ENCODE data around the gene UBE2O.

- TF ChIP-seq CTCF (IDR thresholded peaks at IDR 0.05): no peak
- TF ChIP-seq POLR2A (IDR thresholded peaks at IDR 0.05): no peak
Measured at GRCh38 chr17:76391200-76391715, 61.7 kb downstream of the UBE2O start.

Data from body of pancreas (tissue), 4 donors.